GOT3 (cell line): ENCODE data around the gene OSMR.

ENCODE experiments used
- DNase-seq: peaks from one replicate; lab custom pipeline; 2025; ENCODE audit warnings: mixed read lengths; lab: John Stamatoyannopoulos, UW

OSMR gene

DNA sequence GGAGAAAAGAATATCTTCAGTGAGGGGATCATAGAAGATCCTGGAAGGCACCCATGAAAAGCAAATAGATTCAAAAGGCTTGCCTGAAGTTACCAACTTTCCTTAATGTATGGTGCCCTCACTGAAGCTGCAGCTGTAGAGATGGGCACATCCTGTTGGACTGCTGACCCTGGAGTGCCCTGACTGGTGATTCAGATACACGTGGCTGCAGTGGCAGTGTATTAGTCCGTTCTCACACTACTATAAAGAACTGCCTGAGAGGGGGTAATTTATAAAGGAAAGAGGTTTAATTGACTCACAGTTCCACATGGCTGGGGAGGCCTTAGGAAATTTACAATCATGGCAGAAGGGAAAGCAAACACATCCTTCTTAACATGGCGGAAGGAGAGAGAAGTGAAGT is 80.3 kb downstream of the OSMR start:
- no peak for DNase-seq

DNA sequence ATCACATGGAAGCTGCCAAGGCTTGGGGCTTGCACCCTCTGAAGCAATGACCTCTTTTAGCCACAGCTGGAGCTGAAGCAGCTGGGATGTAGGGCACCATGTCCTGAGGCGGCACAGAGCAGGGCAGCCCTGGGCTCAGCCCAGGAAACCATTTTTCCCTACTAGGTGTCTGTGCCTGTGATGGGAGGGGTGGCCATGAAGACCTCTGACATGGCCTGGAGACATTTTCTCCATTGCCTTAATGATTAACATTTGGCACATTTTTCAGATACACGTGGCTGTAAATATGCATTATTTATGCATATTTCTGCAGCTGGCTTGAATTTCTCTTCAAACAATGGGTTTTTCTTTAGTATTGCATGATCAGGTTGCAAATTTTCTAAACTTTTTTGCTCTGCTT is 81.7 kb downstream of the OSMR start:
- no peak for DNase-seq

DNA sequence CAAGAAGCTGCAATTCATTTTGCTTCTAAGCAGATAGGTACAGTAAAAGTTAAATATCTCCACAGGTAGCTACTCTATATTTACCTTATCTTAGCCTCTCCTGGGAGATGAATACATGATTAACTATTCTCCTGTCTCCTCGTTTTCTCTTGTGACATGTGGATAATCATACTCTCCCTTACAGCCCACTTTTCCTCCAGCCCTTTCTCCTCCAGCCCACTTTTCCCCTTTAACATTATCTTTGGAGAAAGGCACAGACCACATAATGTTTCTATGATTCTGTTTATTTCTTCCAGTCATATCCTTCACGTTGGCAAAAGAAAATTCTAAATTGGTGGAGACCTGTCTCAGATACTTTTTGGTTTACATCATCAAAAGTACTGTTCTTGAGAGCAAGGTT is 84.0 kb downstream of the OSMR start:
- no peak for DNase-seq

DNA sequence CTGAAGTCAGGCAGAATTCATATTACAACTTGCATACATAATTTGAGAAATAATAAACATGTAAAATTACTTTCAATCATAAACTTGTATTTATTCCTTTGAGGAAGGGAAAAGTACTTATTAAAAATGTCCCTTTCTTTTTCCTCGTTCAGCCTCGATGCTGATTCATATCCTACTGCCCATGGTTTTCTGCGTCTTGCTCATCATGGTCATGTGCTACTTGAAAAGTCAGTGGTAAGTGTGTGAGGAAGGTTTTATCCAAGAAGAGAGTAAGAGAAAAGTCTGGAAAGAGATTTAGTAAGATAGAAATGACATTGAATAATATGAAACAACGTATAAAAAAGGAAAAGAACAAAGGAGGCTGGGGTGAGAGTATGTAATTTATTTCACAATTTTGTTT is 85.9 kb downstream of the OSMR start:
- DNase-seq = no peak

DNA sequence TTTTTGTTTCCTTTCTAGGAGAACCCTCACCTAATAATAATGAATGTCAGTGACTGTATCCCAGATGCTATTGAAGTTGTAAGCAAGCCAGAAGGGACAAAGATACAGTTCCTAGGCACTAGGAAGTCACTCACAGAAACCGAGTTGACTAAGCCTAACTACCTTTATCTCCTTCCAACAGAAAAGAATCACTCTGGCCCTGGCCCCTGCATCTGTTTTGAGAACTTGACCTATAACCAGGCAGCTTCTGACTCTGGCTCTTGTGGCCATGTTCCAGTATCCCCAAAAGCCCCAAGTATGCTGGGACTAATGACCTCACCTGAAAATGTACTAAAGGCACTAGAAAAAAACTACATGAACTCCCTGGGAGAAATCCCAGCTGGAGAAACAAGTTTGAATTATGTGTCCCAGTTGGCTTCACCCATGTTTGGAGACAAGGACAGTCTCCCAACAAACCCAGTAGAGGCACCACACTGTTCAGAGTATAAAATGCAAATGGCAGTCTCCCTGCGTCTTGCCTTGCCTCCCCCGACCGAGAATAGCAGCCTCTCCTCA is 87.1 kb downstream of the OSMR start:
- DNase-seq = no peak

DNA sequence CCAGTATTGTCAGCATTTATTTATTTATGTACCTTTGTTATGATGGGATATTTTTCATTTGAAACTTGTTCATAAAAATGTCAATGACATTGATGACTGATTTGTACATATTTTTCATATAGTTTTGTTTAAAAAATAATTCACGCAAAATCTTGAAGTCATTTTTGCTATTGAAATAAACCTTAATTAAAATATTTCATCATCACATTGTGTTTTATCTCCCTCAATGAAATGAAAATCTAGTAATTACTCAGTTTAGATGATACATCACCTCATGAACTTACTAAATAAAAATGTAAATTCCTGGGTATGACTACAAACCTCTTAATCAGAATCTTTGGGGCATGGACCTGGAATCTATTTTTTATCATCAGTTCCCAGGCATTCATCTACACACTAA is 89.6 kb downstream of the OSMR start:
- no peak for DNase-seq

DNA sequence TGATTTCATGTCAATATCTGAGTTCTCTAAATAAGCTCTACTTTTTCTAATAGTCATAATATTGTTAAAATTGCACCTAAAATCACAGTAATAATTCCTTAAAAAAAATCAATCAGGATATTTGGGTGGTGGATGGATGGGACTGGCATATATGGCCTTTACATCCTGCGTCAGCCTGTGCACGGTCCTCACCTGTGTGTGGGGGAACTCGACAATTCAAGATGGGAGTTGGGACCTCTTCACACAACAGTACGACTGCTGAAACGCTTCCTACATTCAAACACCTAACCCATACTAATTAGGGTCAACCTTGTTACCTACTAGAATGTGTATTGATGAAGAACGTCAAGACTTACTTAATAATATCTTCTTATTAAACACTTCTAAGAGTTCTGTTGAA is 90.5 kb downstream of the OSMR start:
- no peak for DNase-seq

DNA sequence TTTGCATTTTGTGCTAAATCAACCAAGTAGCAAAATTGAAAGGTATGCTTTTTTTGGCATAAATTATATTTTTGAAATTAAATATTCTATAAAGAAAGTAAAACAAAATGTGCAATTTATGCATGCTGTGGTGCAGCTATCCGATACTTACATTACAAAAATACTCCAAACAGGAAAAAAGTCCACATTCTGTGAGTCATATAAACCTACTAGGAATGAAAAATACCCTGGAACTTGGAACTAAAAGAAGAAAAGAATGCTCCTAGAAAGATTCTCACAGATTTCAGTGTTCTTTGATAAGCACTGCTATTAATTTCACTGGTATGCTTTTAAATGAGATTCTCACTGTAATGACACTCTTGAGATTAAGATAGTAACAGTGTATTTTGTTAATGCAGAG is 92.6 kb downstream of the OSMR start:
- no peak for DNase-seq

DNA sequence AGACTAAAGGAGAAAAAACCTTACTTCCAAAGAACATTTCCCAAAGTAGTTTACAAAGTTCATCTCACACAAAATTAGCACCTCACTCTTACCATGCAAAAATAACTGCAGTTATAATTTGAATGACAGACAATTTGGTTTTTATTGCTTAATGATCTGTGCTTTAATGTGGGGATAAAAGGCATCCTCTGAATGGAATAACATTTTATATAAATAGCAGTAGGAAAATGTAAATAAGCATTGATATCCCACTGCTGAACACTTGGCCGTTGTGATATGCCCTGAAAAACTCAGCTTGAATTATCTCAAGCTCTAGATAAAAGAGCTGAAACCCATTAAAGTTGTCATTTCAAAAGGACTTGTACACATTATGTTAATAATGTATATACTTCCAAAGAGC is 93.2 kb downstream of the OSMR start:
- DNase-seq = no peak

DNA sequence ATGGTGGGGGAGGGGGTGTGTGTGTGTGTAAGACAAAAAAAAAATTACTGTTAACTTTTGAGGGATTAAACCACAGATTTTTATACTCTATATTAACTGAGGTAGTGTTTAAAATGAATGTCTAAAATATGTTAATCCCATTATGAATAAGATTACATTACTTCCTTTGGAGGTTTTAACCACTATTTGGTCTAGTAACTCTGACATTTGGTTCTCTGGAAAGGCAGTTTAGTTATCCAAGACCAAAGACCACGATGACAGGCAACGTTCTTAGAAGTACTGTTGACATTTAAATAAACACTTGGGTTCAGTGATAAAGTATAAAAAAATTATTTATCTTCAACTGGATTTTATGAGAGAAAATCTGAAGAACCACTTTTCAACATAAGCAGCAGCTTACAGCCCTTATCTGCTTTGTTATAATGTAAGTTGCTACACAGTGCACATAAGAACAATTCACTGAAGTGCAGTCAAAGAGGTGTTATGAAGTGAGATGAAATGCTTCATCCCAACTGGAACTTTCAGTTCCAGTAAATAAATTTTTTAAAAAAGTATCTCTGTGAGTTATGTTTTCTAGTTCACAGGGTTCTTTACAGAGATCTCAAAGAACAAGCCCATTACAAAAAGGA is 94.5 kb downstream of the OSMR start:
- DNase-seq = no peak

DNA sequence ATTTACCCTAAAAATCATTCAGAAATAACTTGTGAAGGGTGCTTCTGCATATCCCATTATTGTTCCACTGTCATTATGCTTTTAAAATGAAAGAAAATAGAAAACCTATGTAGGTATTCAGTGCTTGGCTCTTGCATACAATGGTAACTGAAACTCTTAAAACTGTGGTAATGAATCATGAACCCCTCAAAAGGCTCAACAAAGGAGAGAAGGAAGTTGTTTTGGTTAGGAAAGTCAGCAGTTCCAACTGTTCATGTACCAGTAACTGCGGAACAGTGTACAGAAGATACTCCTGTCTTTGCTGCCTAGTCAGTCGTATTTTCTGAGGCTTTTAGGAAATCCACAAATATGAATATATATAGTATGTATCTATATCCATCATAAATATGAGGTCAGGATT is 96.1 kb downstream of the OSMR start:
- no peak for DNase-seq

DNA sequence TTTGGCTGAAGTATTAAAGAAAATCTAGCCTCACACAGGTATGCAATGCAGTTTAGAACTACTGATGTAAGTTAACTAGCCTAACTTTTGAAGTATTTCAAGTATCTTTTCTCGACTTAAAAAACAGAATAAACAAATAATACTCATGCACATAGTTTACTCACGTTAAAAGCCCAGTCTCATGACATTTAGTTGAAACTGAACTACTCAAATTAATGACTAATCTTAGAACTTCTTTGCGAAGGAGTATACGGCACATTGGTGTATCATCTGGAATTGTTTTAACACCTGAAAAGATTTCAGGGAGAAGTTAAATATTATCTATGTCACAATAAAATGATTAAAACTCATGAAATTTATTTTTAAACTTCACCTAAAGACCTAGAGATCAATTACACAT is 98.5 kb downstream of the OSMR start:
- no peak for DNase-seq

DNA sequence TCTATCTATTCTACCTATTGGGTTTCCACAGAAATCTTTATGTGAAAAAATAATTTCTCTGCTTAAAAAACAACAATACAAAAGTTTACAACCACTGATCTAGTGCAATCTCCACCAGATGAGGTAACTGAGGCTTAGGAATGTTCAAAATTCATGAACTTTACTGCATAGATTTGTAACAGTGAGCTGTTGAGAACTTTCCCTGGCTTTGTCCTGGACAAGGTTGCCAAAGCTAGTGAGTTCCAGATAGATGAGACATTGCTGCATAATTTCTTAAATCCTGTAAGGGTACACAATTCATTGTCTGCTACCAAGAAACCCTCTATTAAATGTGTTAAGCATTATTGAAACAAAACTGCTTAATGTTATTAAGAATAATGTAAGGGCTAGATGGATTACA is 102.7 kb downstream of the OSMR start:
- no peak for DNase-seq

DNA sequence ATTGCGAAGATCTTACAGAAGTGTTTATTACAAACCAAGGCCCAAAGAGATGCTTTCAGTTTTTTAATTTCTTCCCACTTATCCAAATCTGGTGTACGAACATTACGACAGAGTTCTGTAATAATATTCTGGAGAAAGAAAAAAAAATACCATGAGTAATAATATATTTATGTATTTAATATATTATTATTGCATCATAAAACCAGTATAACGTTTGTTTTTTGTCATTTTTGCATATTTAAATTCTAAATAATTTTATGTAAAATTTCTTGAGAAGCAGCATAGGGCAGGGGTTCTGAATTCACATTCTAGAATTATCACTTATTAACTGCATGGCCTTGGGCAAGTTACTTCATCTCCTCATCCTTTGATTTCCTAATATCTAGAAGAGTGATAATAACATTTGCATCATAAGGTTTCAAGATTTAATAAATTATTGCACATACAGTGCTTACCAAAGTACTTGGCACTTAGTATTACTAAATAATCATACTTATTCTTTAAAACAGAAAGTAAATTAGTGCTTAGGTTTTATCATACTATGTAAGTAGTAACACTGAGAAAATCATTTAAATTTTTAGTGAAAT is 107.7 kb downstream of the OSMR start:
- DNase-seq = no peak

DNA sequence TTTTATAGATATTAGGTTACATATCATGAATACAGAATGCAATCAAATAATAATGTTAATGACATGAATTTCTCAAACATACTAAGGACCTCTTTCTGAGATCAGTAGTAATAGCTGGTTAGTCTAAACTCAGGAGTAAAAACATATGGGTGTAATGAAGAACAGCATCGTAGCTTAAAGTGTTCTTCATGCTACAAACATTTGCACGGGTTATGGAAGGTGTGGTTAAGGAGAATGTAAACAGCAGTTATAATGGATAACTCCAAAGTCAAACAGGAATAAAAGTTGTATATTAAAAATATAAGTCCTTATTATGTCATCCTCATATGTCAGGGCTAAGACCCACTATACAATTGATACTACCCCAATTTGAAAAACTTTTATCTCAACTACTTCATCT is 115.9 kb downstream of the OSMR start:
- no peak for DNase-seq

DNA sequence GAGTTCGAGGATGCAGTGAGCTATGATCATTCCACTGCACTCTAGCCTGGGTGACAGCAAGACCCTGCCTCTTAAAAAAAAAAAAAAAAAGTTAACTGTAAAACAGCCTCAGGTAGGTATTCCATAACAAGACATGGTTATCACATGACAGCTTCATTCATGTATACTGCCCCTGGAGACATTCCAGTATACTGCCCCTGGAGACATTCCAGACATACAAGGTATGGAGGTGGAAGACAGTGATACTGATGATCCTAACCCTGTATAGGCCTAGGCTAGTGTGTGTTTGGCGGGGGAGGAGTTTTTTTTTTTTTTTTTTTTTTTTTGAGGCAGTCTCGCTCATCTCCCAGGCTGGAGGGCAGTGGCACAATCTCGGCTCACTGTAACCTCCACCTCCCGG is 122.9 kb downstream of the OSMR start:
- DNase-seq = no peak

DNA sequence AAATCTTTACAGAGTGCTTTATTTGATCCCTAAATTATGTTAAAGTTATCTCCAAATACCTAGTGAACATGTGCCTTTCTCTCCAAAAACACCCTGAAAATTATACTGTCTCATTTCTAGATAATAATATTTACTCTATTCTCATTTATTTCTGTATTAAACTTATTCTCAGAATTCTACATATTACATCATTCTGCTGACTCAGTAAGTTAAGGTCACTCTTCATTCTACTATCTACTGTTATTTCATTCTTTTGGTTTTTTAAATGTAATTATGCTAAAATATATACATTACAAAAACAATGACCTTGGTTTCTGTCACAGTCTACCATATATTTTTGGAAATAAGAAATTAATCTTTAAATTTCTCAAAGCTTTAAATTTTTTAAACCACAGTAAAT is 132.2 kb downstream of the OSMR start:
- no peak for DNase-seq

DNA sequence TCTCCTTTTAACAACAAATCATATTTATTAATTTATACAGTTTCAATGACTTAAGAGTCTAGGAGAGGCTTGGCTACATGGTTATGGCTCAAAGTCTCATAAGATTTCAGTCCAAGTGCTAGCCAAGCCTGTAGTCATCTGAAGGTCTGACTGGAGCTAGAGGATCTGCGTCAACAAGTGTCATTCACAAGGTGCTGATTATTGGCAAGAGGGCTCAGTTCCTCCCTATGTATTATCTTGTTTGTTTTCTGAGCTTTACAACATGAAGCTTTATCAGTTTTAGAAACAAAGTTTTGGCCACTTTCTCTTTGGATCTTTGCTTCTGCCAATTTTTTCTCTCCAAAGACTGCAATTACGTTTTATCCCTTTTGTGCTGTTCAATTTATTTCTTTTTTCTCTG is 133.7 kb downstream of the OSMR start:
- DNase-seq = no peak
